Loucy (cell line): ENCODE results near the gene FLT1.

Experiments
- H2AFZ ChIP-seq: fragments of 200-600 bp; sonication (generic); 2 replicates; pipeline ENCODE4 v1.6.0; 2016; ENCODE audit warnings: antibody characterized with exemption, mild to moderate bottlenecking, low read length, moderate library complexity
- H3F3A ChIP-seq: fragments of 200-600 bp; 2 replicates; pipeline ENCODE4 v1.6.0; 2016; ENCODE audit warnings: antibody characterized with exemption, low read depth, mild to moderate bottlenecking
- H3K27me3 ChIP-seq: fragments of 200-600 bp; sonication (generic); 2 replicates; pipeline ENCODE4 v1.6.1; 2014; ENCODE audit warnings: low read length, mild to moderate bottlenecking; ENCODE audit not compliant: insufficient read depth, poor library complexity, severe bottlenecking
- H3K36me3 ChIP-seq: fragments of 200-600 bp; sonication (generic); 2 replicates; pipeline ENCODE4 v1.6.1; 2016; ENCODE audit warnings: low read length; ENCODE audit not compliant: insufficient read depth
- H3K4me1 ChIP-seq: fragments of 200-600 bp; sonication (generic); 2 replicates; pipeline ENCODE4 v1.5.1; 2014; ENCODE audit warnings: low read length, mild to moderate bottlenecking; ENCODE audit not compliant: insufficient read depth, poor library complexity, severe bottlenecking
- H3K4me2 ChIP-seq: fragments of 200-600 bp; sonication (generic); 2 replicates; pipeline ENCODE4 v1.6.0; 2014; ENCODE audit warnings: antibody characterized with exemption, low read length, low read depth, mild to moderate bottlenecking; ENCODE audit not compliant: poor library complexity, severe bottlenecking
- H3K4me3 ChIP-seq: fragments of 200-600 bp; sonication (generic); 2 replicates; pipeline ENCODE4 v1.5.1; 2014; ENCODE audit warnings: low read length, mild to moderate bottlenecking, mixed read lengths; ENCODE audit not compliant: poor library complexity, severe bottlenecking
- H3K79me2 ChIP-seq: fragments of 200-600 bp; sonication (generic); 2 replicates; pipeline ENCODE4 v1.6.1; 2014; ENCODE audit warnings: low read length; ENCODE audit not compliant: insufficient read depth
- H3K9ac ChIP-seq: fragments of 200-600 bp; sonication (generic); 2 replicates; pipeline ENCODE4 v1.6.0; 2014; ENCODE audit warnings: mild to moderate bottlenecking, low read depth, low read length, moderate library complexity; ENCODE audit not compliant: poor library complexity, severe bottlenecking
- H3K9me2 ChIP-seq: fragments of 200-600 bp; sonication (generic); replicated peaks from 2 replicates; pipeline ENCODE4 v1.6.1; 2016; ENCODE audit warnings: low read depth, low read length, mixed read lengths
- H3K9me3 ChIP-seq: fragments of 200-600 bp; sonication (generic); 2 replicates; pipeline ENCODE4 v1.6.1; 2014; ENCODE audit warnings: mild to moderate bottlenecking, antibody characterized with exemption, low read length, low read depth; ENCODE audit not compliant: insufficient read depth
- H4K20me1 ChIP-seq: fragments of 200-600 bp; sonication (generic); 2 replicates; pipeline ENCODE4 v1.6.0; 2014; ENCODE audit warnings: antibody characterized with exemption, low read length, mild to moderate bottlenecking; ENCODE audit not compliant: insufficient read depth, poor library complexity, severe bottlenecking
- CTCF ChIP-seq: fragments of 200-600 bp; sonication (generic); conservative IDR thresholded peaks from 2 replicates; pipeline ENCODE4 v1.5.1; 2014; ENCODE audit warnings: mild to moderate bottlenecking, antibody characterized with exemption, low read length
- EZH2phosphoT487 ChIP-seq: fragments of 200-600 bp; IDR thresholded peaks from 2 replicates; pipeline ENCODE4 v1.6.1; 2018; ENCODE audit warnings: antibody characterized with exemption, mild to moderate bottlenecking, moderate library complexity, borderline replicate concordance

Gene FLT1

GRCh38 chr13:28449826-28450773, 44.8 kb downstream of the FLT1 start:
- Histone ChIP-seq H3K4me3 (no peak overlapping the region), H3K79me2 (peaks cover 30% of the 10 kb centered on the region; the same call in 1 of the 2 replicates), H3K9ac (peak overlapping the region; percentile 9), H4K20me1 (no peaks in the 10 kb centered on the region), H3K9me2 (no peaks in the 10 kb centered on the region), H2AFZ (no peak overlapping the region), H3K36me3 (peaks cover 79% of the 10 kb centered on the region), H3F3A (no peaks in the 10 kb centered on the region), H3K4me2 (no peak overlapping the region), H3K9me3 (peaks cover 20% of the 10 kb centered on the region), H3K4me1 (peaks cover 13% of the 10 kb centered on the region), H3K27me3 (peaks cover 3% of the 10 kb centered on the region)
- no peak for TF ChIP-seq EZH2phosphoT487
- no peak for TF ChIP-seq CTCF

- TF ChIP-seq CTCF (no peak), EZH2phosphoT487 (no peak)
- no peak overlapping the region for H2AFZ ChIP-seq
- H3K9me2 ChIP-seq: no peaks in the 10 kb centered on the region
- H3K79me2 ChIP-seq: peaks cover 43% of the 10 kb centered on the region
- no peak overlapping the region for H3K4me2 ChIP-seq
- no peaks in the 10 kb centered on the region for H3F3A ChIP-seq
- peaks cover 20% of the 10 kb centered on the region for H3K9me3 ChIP-seq
- peaks cover 70% of the 10 kb centered on the region for H3K36me3 ChIP-seq
- no peak overlapping the region for H3K9ac ChIP-seq
- no peak overlapping the region for H3K4me3 ChIP-seq
- peaks cover 3% of the 10 kb centered on the region for H3K27me3 ChIP-seq
- H4K20me1 ChIP-seq: no peaks in the 10 kb centered on the region
- H3K4me1 ChIP-seq: peaks cover 21% of the 10 kb centered on the region
Measured at GRCh38 chr13:28448651-28449358, 46.1 kb downstream of the FLT1 start.

- Histone ChIP-seq H3K9me3 (peaks cover 20% of the 10 kb centered on the region), H4K20me1 (no peaks in the 10 kb centered on the region), H3K27me3 (peaks cover 3% of the 10 kb centered on the region), H3K4me1 (peaks cover 29% of the 10 kb centered on the region), H3K4me2 (no peak overlapping the region), H3K79me2 (peaks cover 51% of the 10 kb centered on the region), H2AFZ (no peak overlapping the region), H3F3A (no peaks in the 10 kb centered on the region), H3K36me3 (peaks cover 63% of the 10 kb centered on the region), H3K9ac (no peak overlapping the region), H3K9me2 (no peaks in the 10 kb centered on the region), H3K4me3 (no peak overlapping the region)
- TF ChIP-seq EZH2phosphoT487 (no peak), CTCF (no peak)
Measured at GRCh38 chr13:28447989-28448388, 46.9 kb downstream of the FLT1 start.
